GM12878 (cell line): ENCODE data around the gene AMDHD2. TPM values are rescaled to one million over a fixed set of nuclear protein-coding genes. Genes with fewer than 3 reads are reported as not detected.

Source experiments
- BCL3 ChIP-seq: IDR thresholded peaks from 2 replicates; pipeline ENCODE4 v1.6.1; 2011; ENCODE audit warnings: borderline replicate concordance, low read depth, mild to moderate bottlenecking, moderate library complexity, low read length; ENCODE audit not compliant: insufficient read depth, poor library complexity, severe bottlenecking
- BCLAF1 ChIP-seq: fragments of 450-650 bp; IDR thresholded peaks from 2 replicates; pipeline ENCODE4 v1.6.1; 2017; ENCODE audit warnings: antibody characterized with exemption, mild to moderate bottlenecking, moderate library complexity
- E2F8 ChIP-seq: fragments of 450-650 bp; IDR thresholded peaks from 2 replicates; pipeline ENCODE4 v1.6.1; 2018; ENCODE audit warnings: mild to moderate bottlenecking, low read depth, moderate library complexity; ENCODE audit not compliant: partially characterized antibody
- ESRRA ChIP-seq: IDR thresholded peaks from 2 replicates; pipeline ENCODE4 v1.6.1; 2012; ENCODE audit warnings: mild to moderate bottlenecking, low read length, improper control_type of control experiment
- EZH2 ChIP-seq: IDR thresholded peaks from 2 replicates; pipeline ENCODE4 v1.6.1; 2012; ENCODE audit warnings: low read depth, mild to moderate bottlenecking, control low read depth, inconsistent platforms, low read length, borderline replicate concordance; ENCODE audit not compliant: control insufficient read depth
- GATAD2B ChIP-seq: fragments of 450-650 bp; conservative IDR thresholded peaks from 2 replicates; pipeline ENCODE4 v1.6.1; 2017; ENCODE audit warnings: low read depth, mild to moderate bottlenecking, moderate library complexity
- HDAC2 ChIP-seq: fragments of 200-600 bp; sonication (generic); IDR thresholded peaks from 2 replicates; pipeline ENCODE4 v1.6.1; 2017
- HDGF ChIP-seq: fragments of 450-650 bp; IDR thresholded peaks from 2 replicates; pipeline ENCODE4 v1.6.1; 2016; ENCODE audit warnings: antibody characterized with exemption
- JUND ChIP-seq: IDR thresholded peaks from 2 replicates; pipeline ENCODE4 v1.6.1; 2012; ENCODE audit warnings: low read depth, mild to moderate bottlenecking, low read length, improper control_type of control experiment, moderate library complexity
- LARP7 ChIP-seq: fragments of 450-650 bp; IDR thresholded peaks from 2 replicates; pipeline ENCODE4 v1.6.1; 2017; ENCODE audit warnings: mild to moderate bottlenecking
- MLLT1 ChIP-seq: fragments of 450-650 bp; IDR thresholded peaks from 2 replicates; pipeline ENCODE4 v1.6.1; 2016; ENCODE audit warnings: mild to moderate bottlenecking
- NKRF ChIP-seq: fragments of 450-650 bp; conservative IDR thresholded peaks from 2 replicates; pipeline ENCODE4 v1.6.1; 2017; ENCODE audit warnings: mild to moderate bottlenecking, moderate library complexity
- PBX3 ChIP-seq: IDR thresholded peaks from 2 replicates; pipeline ENCODE4 v1.6.1; 2011; ENCODE audit warnings: mild to moderate bottlenecking, low read depth, low read length, moderate library complexity; ENCODE audit not compliant: insufficient replicate concordance
- TAF1 ChIP-seq: IDR thresholded peaks from 2 replicates; pipeline ENCODE4 v1.6.1; 2011; ENCODE audit warnings: mild to moderate bottlenecking, low read depth, low read length, borderline replicate concordance
- polyA plus RNA-seq, 11 experiments: library from polyadenylated mRNA; depleted of rRNA in 4 of 11; unstranded in 6 of 11; stranded (reverse) in 5 of 11; fragments of >200 nt; fragmentation: Nextera tagmentation in 4 of 11; fragmentation: Illumina TruSeq in 1 of 11; extraction: Ambion mirVana in 4 of 11; extraction: Trizol in 1 of 11; gene quantifications; 1 replicate in 1 of 11; 2 replicates in 10 of 11; pipeline versions ENCODE4 v1.2.1 to v1.2.3, GENCODE V29; 2011 to 2016; ENCODE audit warnings: inconsistent platforms in 2 of 11, missing spikeins in 2 of 11, low read depth in 1 of 11
- total RNA-seq, 4 experiments: library from RNA; depleted of rRNA in 3 of 4; stranded (reverse); fragments of >200 nt in 3 of 4; fragmentation: Illumina TruSeq in 1 of 4; extraction: Trizol in 1 of 4; gene quantifications; 2 replicates each; pipeline versions ENCODE4 v1.2.1 to v1.2.3, GENCODE V29; 2013 to 2021

AMDHD2 gene
- total and polyA plus RNA-seq, 10 of the 15 experiments (the other 5 are each of a cell fraction or from before 2014, with no cell fraction given): 0.60 to 41.8 (median 24.3) TPM; not detected in 1

GRCh38 chr16:2537451-2538379 lies 17.5 kb downstream of the AMDHD2 start, which contains the start of gene PDPK1 (continued):
- TF ChIP-seq BCL3 (peak; percentile 14), HDGF (no peak), HDAC2 (no peak), GATAD2B (peak; percentile 66; the same call in 1 of the 2 replicates), ESRRA (peak; percentile 54; the same call in 1 of the 2 replicates), EZH2 (no peak), JUND (no peak), NKRF (peak; percentile 74), LARP7 (peak; percentile 86), PBX3 (peak; percentile 93), E2F8 (no peak), BCLAF1 (no peak), TAF1 (peak; percentile 63; the same call in 1 of the 2 replicates), MLLT1 (no peak)
